Stomach smooth muscle (tissue), 2 donors: ENCODE results near the gene TCP10L.

ENCODE experiments used
- H3K27ac ChIP-seq: one replicate; pipeline ENCODE4 v1.7.0; 2013; ENCODE audit warnings: mild to moderate bottlenecking, low read length, inconsistent platforms
- H3K27me3 ChIP-seq, 2 donors: one replicate each; pipeline ENCODE4 v1.7.0; 2013; ENCODE audit warnings: low read length in 2 of 2; ENCODE audit not compliant: insufficient read depth in 2 of 2, control insufficient read depth in 1 of 2
- H3K36me3 ChIP-seq, 2 donors: one replicate each; pipeline ENCODE4 v1.7.0; 2013; ENCODE audit warnings: low read length in 2 of 2; ENCODE audit not compliant: control insufficient read depth in 2 of 2, insufficient read depth in 2 of 2
- H3K4me1 ChIP-seq: one replicate; pipeline ENCODE4 v1.7.0; 2013; ENCODE audit warnings: low read length; ENCODE audit not compliant: control insufficient read depth, insufficient read depth
- H3K4me3 ChIP-seq, 2 donors: one replicate each; pipeline ENCODE4 v1.7.0; 2013; ENCODE audit warnings: low read length in 2 of 2
- H3K9ac ChIP-seq, 2 donors: one replicate each; pipeline ENCODE4 v1.7.0; 2013; ENCODE audit warnings: low read length in 2 of 2, mild to moderate bottlenecking in 1 of 2
- H3K9me3 ChIP-seq, 2 donors: one replicate each; pipeline ENCODE4 v1.7.0; 2013; ENCODE audit warnings: low read length in 2 of 2; ENCODE audit not compliant: control insufficient read depth in 2 of 2
- donor health status: healthy.
- donor health status: Pancreatic carcinoma.

TCP10L gene

GRCh38 chr21:32587120-32587519 is 1.8 kb upstream of the TCP10L start:
- Histone ChIP-seq H3K4me3 (no peak overlapping the region), H3K4me1 (no peaks in the 10 kb centered on the region), H3K9ac (no peak overlapping the region), H3K9me3 (no peaks in the 10 kb centered on the region), H3K27ac (no peak overlapping the region), H3K36me3 (peaks cover 0 to 5% of the 10 kb centered on the region in 2 donors), H3K27me3 (peaks cover 0 to 3% of the 10 kb centered on the region in 2 donors)

- H3K27me3 ChIP-seq, result peaks cover 0 to 2% of the 10 kb centered on the region in 2 donors
Measured at GRCh38 chr21:32585970-32586369, 647 bp upstream of the TCP10L start.

GRCh38 chr21:32584472-32584871 is 851 bp downstream of the TCP10L start:
- Histone ChIP-seq H3K4me1 (no peaks in the 10 kb centered on the region), H3K27ac (no peak overlapping the region), H3K9ac (no peak overlapping the region), H3K9me3 (no peaks in the 10 kb centered on the region), H3K36me3 (peaks cover 0 to 5% of the 10 kb centered on the region in 2 donors), H3K27me3 (no peaks in the 10 kb centered on the region), H3K4me3 (no peak overlapping the region)

More at GRCh38 chr21:32585970-32586369, 647 bp upstream of the TCP10L start:
- no peak overlapping the region for H3K4me3 ChIP-seq
- H3K36me3 ChIP-seq, result peaks cover 0 to 5% of the 10 kb centered on the region in 2 donors
- H3K9ac ChIP-seq, result no peak overlapping the region
- H3K9me3 ChIP-seq, result no peaks in the 10 kb centered on the region
- H3K27ac ChIP-seq, result no peak overlapping the region
- no peaks in the 10 kb centered on the region for H3K4me1 ChIP-seq

GRCh38 chr21:32581732-32582131 is 3.6 kb downstream of the TCP10L start:
- H3K9me3 ChIP-seq, result no peaks in the 10 kb centered on the region
- H3K27ac ChIP-seq, result no peak overlapping the region
- H3K36me3 ChIP-seq, result peaks cover 0 to 4% of the 10 kb centered on the region in 2 donors
- no peaks in the 10 kb centered on the region for H3K4me1 ChIP-seq
- H3K27me3 ChIP-seq, result no peaks in the 10 kb centered on the region
- H3K9ac ChIP-seq, result no peak overlapping the region
- H3K4me3 ChIP-seq, result no peak overlapping the region

- H3K27me3 ChIP-seq, result no peaks in the 10 kb centered on the region
- no peak overlapping the region for H3K4me3 ChIP-seq
- H3K4me1 ChIP-seq, result no peaks in the 10 kb centered on the region
- no peak overlapping the region for H3K9ac ChIP-seq
- H3K36me3 ChIP-seq, result no peaks in the 10 kb centered on the region
- H3K9me3 ChIP-seq, result no peaks in the 10 kb centered on the region
- no peak overlapping the region for H3K27ac ChIP-seq
Measured at GRCh38 chr21:32580949-32581348, 4.4 kb downstream of the TCP10L start.

GRCh38 chr21:32578107-32578691 is 7.1 kb downstream of the TCP10L start:
- no peaks in the 10 kb centered on the region for H3K4me1 ChIP-seq
- H3K36me3 ChIP-seq, result no peaks in the 10 kb centered on the region
- no peaks in the 10 kb centered on the region for H3K9me3 ChIP-seq
- H3K27me3 ChIP-seq, result no peaks in the 10 kb centered on the region
- no peak overlapping the region for H3K4me3 ChIP-seq
- no peak overlapping the region for H3K27ac ChIP-seq
- no peak overlapping the region for H3K9ac ChIP-seq

- H3K36me3 ChIP-seq, result no peaks in the 10 kb centered on the region
- no peaks in the 10 kb centered on the region for H3K4me1 ChIP-seq
- no peaks in the 10 kb centered on the region for H3K9me3 ChIP-seq
- H3K9ac ChIP-seq, result no peak overlapping the region
- peaks cover 0 to 2% of the 10 kb centered on the region in 2 donors for H3K27me3 ChIP-seq
- no peak overlapping the region for H3K4me3 ChIP-seq
- no peak overlapping the region for H3K27ac ChIP-seq
Measured at GRCh38 chr21:32576011-32576410, 9.3 kb downstream of the TCP10L start.

GRCh38 chr21:32574946-32575925 is 10.1 kb downstream of the TCP10L start:
- Histone ChIP-seq H3K4me1 (no peaks in the 10 kb centered on the region), H3K9ac (no peak overlapping the region), H3K27ac (no peak overlapping the region), H3K4me3 (no peak overlapping the region), H3K9me3 (no peaks in the 10 kb centered on the region), H3K27me3 (peaks cover 0 to 2% of the 10 kb centered on the region in 2 donors), H3K36me3 (no peaks in the 10 kb centered on the region)

- Histone ChIP-seq H3K4me1 (peaks cover 9% of the 10 kb centered on the region), H3K9me3 (no peaks in the 10 kb centered on the region), H3K27me3 (peaks cover 0 to 2% of the 10 kb centered on the region in 2 donors), H3K36me3 (no peaks in the 10 kb centered on the region), H3K4me3 (no peak overlapping the region), H3K27ac (no peak overlapping the region), H3K9ac (no peak overlapping the region)
Measured at GRCh38 chr21:32572574-32573420, 12.5 kb downstream of the TCP10L start.

GRCh38 chr21:32570456-32570855 is 14.9 kb downstream of the TCP10L start:
- Histone ChIP-seq H3K9me3 (no peaks in the 10 kb centered on the region), H3K36me3 (no peaks in the 10 kb centered on the region), H3K27me3 (peaks cover 0 to 2% of the 10 kb centered on the region in 2 donors), H3K4me1 (peaks cover 9% of the 10 kb centered on the region), H3K9ac (no peak overlapping the region), H3K27ac (no peak overlapping the region), H3K4me3 (no peak overlapping the region)
